K562 (cell line): Measurements from ENCODE around the gene YAP1. TPM values are rescaled to one million over a fixed set of nuclear protein-coding genes. Genes with fewer than 3 reads are reported as not detected.

Experiments
- ATAC-seq: fragments of 200-7000 bp; cut with Tn5 transposase; 3 replicates; pipeline ENCODE4 v1.9.1; 2020; ENCODE audit warnings: moderate library complexity
- BruUV-seq: library from RNA; stranded (reverse); fragments of 400-500 nt; replicated peaks from 2 replicates; lab custom pipeline; 2021; lab: Mats Ljungman, UMichigan
- CTCF ChIA-PET: fragments of 300-600 bp; formaldehyde crosslinking; extraction: SDS; loops from one replicate; lab custom pipeline; 2021; ENCODE audit warnings: low intra/inter-chr PET ratio; lab: Yijun Ruan, JAX
- POLR2A ChIA-PET: fragments of 300-600, 350-650 bp; sonication (Branson Sonifier 250); formaldehyde crosslinking; extraction: SDS; loops from one replicate; lab custom pipeline; 2021; ENCODE audit warnings: antibody characterized with exemption, inconsistent platforms; lab: Yijun Ruan, JAX
- DNase-seq, 4 experiments: peaks; one replicate each; pipeline versions ENCODE4 v3.0.0 to v3.0.0-alpha.2; 2011 to 2018; ENCODE audit warnings: low spot score in 3 of 4, mixed read lengths in 3 of 4; ENCODE audit errors: extremely low read depth in 1 of 4
- FAIRE-seq: peaks from 2 replicates; lab custom pipeline; 2011; peaks lifted over from hg19 to GRCh38; lab: Jason Lieb, UNC
- H2AFZ ChIP-seq: 2 replicates; pipeline ENCODE4 v1.6.0; 2011; ENCODE audit warnings: low read depth, low read length, control low read depth, inconsistent platforms
- H3K27ac ChIP-seq: fragments of 200-600 bp; 3 replicates; pipeline ENCODE4 v1.8.0; 2011; ENCODE audit warnings: low read depth, mild to moderate bottlenecking, control low read depth, inconsistent platforms, low read length, moderate library complexity, mixed read lengths; ENCODE audit errors: extremely low read depth
- H3K27me3 ChIP-seq, 2 experiments: fragments of 300-600 bp in 1 of 2; 2 replicates in 1 of 2; 3 replicates in 1 of 2; pipeline versions ENCODE4 v1.6.0 to v1.8.0; 2011; ENCODE audit warnings: inconsistent platforms in 2 of 2, low read length in 2 of 2, mild to moderate bottlenecking in 1 of 2, mixed read lengths in 1 of 2, moderate library complexity in 1 of 2; ENCODE audit not compliant: control insufficient read depth in 2 of 2, insufficient read depth in 2 of 2
- H3K36me3 ChIP-seq: fragments of 300-600 bp; 3 replicates; pipeline ENCODE4 v1.8.0; 2011; ENCODE audit warnings: mild to moderate bottlenecking, low read length, inconsistent platforms; ENCODE audit not compliant: control insufficient read depth, insufficient read depth
- H3K4me1 ChIP-seq, 2 experiments: fragments of 200-600 bp in 1 of 2; replicated peaks in 1 of 2; 2 replicates in 1 of 2; 3 replicates in 1 of 2; pipeline versions ENCODE4 v1.5.1 to v1.8.0; 2011; ENCODE audit warnings: inconsistent platforms in 2 of 2, low read length in 2 of 2, mild to moderate bottlenecking in 1 of 2, mixed read lengths in 1 of 2, moderate library complexity in 1 of 2; ENCODE audit not compliant: control insufficient read depth in 2 of 2, insufficient read depth in 2 of 2
- H3K4me2 ChIP-seq: 2 replicates; pipeline ENCODE4 v1.6.1; 2011; ENCODE audit warnings: low read length, control low read depth, inconsistent platforms, mixed read lengths; ENCODE audit not compliant: insufficient read depth
- H3K4me3 ChIP-seq: fragments of 200-600 bp; sonication (generic), shearing (Covaris generic); 2 replicates; pipeline ENCODE4 v1.5.1; 2016; ENCODE audit warnings: control low read depth, inconsistent platforms
- H3K79me2 ChIP-seq: fragments of 200-600 bp; 3 replicates; pipeline ENCODE4 v1.8.0; 2011; ENCODE audit warnings: low read length, inconsistent platforms; ENCODE audit not compliant: control insufficient read depth, insufficient read depth
- H3K9ac ChIP-seq, 2 experiments: 2 replicates each; pipeline versions ENCODE4 v1.6.0 to v1.6.1; 2011; ENCODE audit warnings: low read depth in 2 of 2, low read length in 2 of 2, control low read depth in 1 of 2, inconsistent platforms in 1 of 2, mild to moderate bottlenecking in 1 of 2, mixed read lengths in 1 of 2; ENCODE audit not compliant: insufficient read depth in 1 of 2
- H3K9me1 ChIP-seq: one replicate; pipeline ENCODE4 v1.6.0; 2011; ENCODE audit warnings: inconsistent platforms, mild to moderate bottlenecking, low read length, moderate library complexity; ENCODE audit not compliant: control insufficient read depth, insufficient read depth
- H3K9me3 ChIP-seq: replicated peaks from 2 replicates; pipeline ENCODE4 v1.5.1; 2011; ENCODE audit warnings: low read depth, low read length, inconsistent platforms; ENCODE audit not compliant: control insufficient read depth, insufficient read depth
- H4K20me1 ChIP-seq: replicated peaks from 2 replicates; pipeline ENCODE4 v1.6.1; 2011; ENCODE audit warnings: low read length, inconsistent platforms, mixed read lengths; ENCODE audit not compliant: control insufficient read depth, insufficient read depth
- C11orf30 ChIP-seq: fragments of 450-650 bp; IDR thresholded peaks from 2 replicates; pipeline ENCODE4 v1.6.1; 2016; ENCODE audit warnings: low read depth, mild to moderate bottlenecking
- PML ChIP-seq: IDR thresholded peaks from 2 replicates; pipeline ENCODE4 v1.6.1; 2012; ENCODE audit warnings: low read length, inconsistent platforms
- SIRT6 ChIP-seq: IDR thresholded peaks from one replicate; pipeline ENCODE4 v1.6.1; 2012; ENCODE audit warnings: low read depth, mild to moderate bottlenecking, control low read depth, inconsistent platforms, low read length, moderate library complexity
- ZC3H11A ChIP-seq: IDR thresholded peaks from 2 replicates; pipeline ENCODE4 v1.6.1; 2012; ENCODE audit warnings: low read depth, low read length, improper control_type of control experiment
- WGBS: fragments of 100-300 bp; shearing (Covaris generic); methylation state at CpG from one replicate; pipeline ENCODE4 v1.1.6; 2016; ENCODE audit warnings: low coverage, mixed read lengths; ENCODE audit not compliant: insufficient coverage; ENCODE audit errors: missing lambda C conversion rate; 5-methylcytosine and 5-hydroxymethylcytosine counted together
- in situ Hi-C: fragments of 300-500 bp; cut with MboI; formaldehyde crosslinking; loops from 4 replicates; pipeline ENCODE4 v1.15.0; 2018; ENCODE audit warnings: inconsistent platforms, mixed read lengths
- intact Hi-C: fragments of 100-400 bp; cut with micrococcal nuclease; formaldehyde crosslinking; loops from 2 replicates; pipeline ENCODE4 v1.14.2; 2022
- polyA plus RNA-seq, 8 experiments: library from polyadenylated mRNA; depleted of rRNA in 4 of 8; stranded (reverse) in 5 of 8; unstranded in 3 of 8; fragments of >200 nt; fragmentation: Nextera tagmentation in 2 of 8; fragmentation: Illumina TruSeq in 1 of 8; extraction: Ambion mirVana in 2 of 8; extraction: Trizol in 1 of 8; gene quantifications; 2 replicates each; pipeline versions ENCODE4 v1.2.1 to v1.2.3, GENCODE V29; 2011 to 2014; ENCODE audit warnings: inconsistent platforms in 1 of 8, missing spikeins in 1 of 8
- total RNA-seq, 7 experiments: library from RNA; depleted of rRNA in 6 of 7; stranded (reverse); fragments of >200 nt in 6 of 7; fragmentation: Illumina TruSeq in 2 of 7; extraction: Trizol in 2 of 7; gene quantifications; 2 replicates each; pipeline versions ENCODE4 v1.2.1 to v1.2.3, GENCODE V29; 2011 to 2021; ENCODE audit warnings: low replicate concordance in 1 of 7
- TF ChIP-seq, protein P1 (sequence below): fragments of 450-650 bp; conservative IDR thresholded peaks from 2 replicates; pipeline ENCODE4 v1.6.1; 2016; ENCODE audit warnings: missing genetic modification characterization, low read depth, mild to moderate bottlenecking, missing compliant biosample characterization, moderate library complexity

YAP1 gene
- total and polyA plus RNA-seq, 9 of the 15 experiments (the other 6 are each of a cell fraction or from before 2014, with no cell fraction given): 0.18 TPM; not detected in 8

DNA sequence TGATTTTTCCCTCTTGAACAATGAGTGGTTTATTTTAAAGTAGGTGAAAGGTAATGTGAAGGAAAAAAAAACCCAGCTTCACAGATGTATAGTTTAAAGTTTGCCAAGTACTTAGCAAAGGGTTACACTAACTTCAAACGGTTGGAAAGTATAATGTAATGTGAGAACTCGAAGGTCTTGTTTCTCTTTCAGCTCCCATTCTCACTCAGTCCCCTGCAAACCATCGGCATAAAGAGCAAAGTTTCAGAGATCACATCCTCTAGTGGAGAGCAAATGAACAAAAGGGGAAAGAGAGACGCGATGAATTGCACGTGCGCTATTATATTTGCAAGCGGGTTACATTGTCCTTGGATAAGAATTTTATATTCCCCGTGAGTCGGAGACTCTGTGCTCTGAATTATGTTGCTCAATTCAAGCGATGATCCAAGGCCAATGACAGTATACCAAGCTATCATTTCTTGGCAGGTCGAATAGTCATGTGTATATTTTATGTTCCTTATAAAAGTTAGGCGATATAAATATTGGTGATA, 169.5 kb downstream of the YAP1 start:
- H3K79me2 ChIP-seq: no peaks in the 10 kb centered on the region
- H3K36me3 ChIP-seq: no peaks in the 10 kb centered on the region
- no peak overlapping the region for H3K4me3 ChIP-seq
- H2AFZ ChIP-seq: 0 out of 2 replicates have a peak overlapping the region, but pooled peaks have one; percentile 40
- H3K9me3 ChIP-seq: no peaks in the 10 kb centered on the region
- no peak for FAIRE-seq
- no peak for DNase-seq
- 16% methylated on average over 13 of the region's 13 CpGs for WGBS
- intact Hi-C loops (no loop called here), in situ Hi-C loops (loop anchor here (10.0 kb wide), 1 partner anchor 215 kb away; no protein-coding TSS in a partner anchor)
- peaks cover 0 to 7% of the 10 kb centered on the region in 2 experiments; a peak in 3 of 5 replicates for H3K27me3 ChIP-seq
- ChIA-PET CTCF (no interaction called here), POLR2A (no interaction called here)
- TF ChIP-seq SIRT6 (no peak), C11orf30 (no peak)
- no TSS peak for BruUV-seq
- no peak overlapping the region for H3K9ac ChIP-seq
- no peaks in the 10 kb centered on the region for H3K4me1 ChIP-seq
- H3K27ac ChIP-seq: no peak overlapping the region
- H4K20me1 ChIP-seq: no peaks in the 10 kb centered on the region
- no peak overlapping the region for H3K4me2 ChIP-seq
- peak; percentile 46; the same call in 1 of the 3 replicates for ATAC-seq
- H3K9me1 ChIP-seq: no peaks in the 10 kb centered on the region

DNA sequence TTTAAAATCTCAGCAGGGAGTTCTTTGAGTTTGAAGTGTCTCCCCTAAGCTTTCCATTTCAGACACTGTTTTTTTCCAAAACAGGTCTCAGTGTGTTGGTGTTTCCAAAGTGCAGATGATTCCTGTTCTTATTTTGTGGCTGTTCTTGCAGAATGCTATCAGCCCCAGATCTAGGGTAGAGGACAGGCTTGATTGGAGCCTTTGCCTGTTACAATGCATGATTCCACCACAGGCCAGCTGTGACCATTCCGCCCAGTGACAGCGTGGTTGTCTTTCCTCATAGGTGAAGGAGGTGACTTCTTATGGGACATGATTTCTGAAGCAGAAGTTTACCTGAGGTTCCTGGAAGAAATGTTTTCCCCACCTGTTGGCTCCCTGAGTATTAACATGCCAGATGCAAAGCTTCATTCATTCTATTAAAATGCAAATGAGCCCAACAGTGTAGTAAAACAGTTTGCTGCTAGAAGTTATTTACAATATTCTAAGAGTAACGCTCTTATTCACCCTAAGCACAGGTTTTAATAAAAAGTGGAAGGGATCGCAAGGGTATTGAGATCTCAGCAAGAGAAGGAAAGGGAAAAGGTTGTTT, 170.1 kb downstream of the YAP1 start:
- FAIRE-seq (no peak), DNase-seq (no peak), ATAC-seq (peak; percentile 40; the same call in 1 of the 3 replicates)
- WGBS: 5% methylated on average over 4 of the region's 4 CpGs
- no peaks in the 10 kb centered on the region for H3K79me2 ChIP-seq
- no peaks in the 10 kb centered on the region for H3K4me1 ChIP-seq
- ChIA-PET POLR2A (no interaction called here), CTCF (no interaction called here)
- H3K36me3 ChIP-seq: no peaks in the 10 kb centered on the region
- H3K27me3 ChIP-seq: peaks cover 0 to 7% of the 10 kb centered on the region in 2 experiments; a peak in 3 of 5 replicates
- no peaks in the 10 kb centered on the region for H4K20me1 ChIP-seq
- H2AFZ ChIP-seq: no peak overlapping the region
- no peak overlapping the region for H3K4me2 ChIP-seq
- no peak overlapping the region for H3K9ac ChIP-seq
- no peak overlapping the region for H3K4me3 ChIP-seq
- in situ Hi-C loops (loop anchor here (10.0 kb wide), 1 partner anchor 214 kb away; no protein-coding TSS in a partner anchor), intact Hi-C loops (no loop called here)
- no peak for TF ChIP-seq ZC3H11A
- no peak for TF ChIP-seq PML
- TF ChIP-seq, protein P1, sequence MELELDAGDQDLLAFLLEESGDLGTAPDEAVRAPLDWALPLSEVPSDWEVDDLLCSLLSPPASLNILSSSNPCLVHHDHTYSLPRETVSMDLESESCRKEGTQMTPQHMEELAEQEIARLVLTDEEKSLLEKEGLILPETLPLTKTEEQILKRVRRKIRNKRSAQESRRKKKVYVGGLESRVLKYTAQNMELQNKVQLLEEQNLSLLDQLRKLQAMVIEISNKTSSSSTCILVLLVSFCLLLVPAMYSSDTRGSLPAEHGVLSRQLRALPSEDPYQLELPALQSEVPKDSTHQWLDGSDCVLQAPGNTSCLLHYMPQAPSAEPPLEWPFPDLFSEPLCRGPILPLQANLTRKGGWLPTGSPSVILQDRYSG (tag): no peak
- no peaks in the 10 kb centered on the region for H3K9me3 ChIP-seq
- H3K27ac ChIP-seq: no peak overlapping the region
- no peaks in the 10 kb centered on the region for H3K9me1 ChIP-seq
- no TSS peak for BruUV-seq
